Amygdala (tissue), 56 donors: ENCODE data around the gene ATP2C2.
"Not testable (repeated sequence)": the region's sequence is repeated elsewhere in the genome, so short reads cannot be mapped to it uniquely, and the experiment has no call there.

Experiments
- DNase-seq, 56 donors: peaks; one replicate each; lab custom pipeline; 2025; lab: John Stamatoyannopoulos, UW

The ATP2C2 gene

DNA sequence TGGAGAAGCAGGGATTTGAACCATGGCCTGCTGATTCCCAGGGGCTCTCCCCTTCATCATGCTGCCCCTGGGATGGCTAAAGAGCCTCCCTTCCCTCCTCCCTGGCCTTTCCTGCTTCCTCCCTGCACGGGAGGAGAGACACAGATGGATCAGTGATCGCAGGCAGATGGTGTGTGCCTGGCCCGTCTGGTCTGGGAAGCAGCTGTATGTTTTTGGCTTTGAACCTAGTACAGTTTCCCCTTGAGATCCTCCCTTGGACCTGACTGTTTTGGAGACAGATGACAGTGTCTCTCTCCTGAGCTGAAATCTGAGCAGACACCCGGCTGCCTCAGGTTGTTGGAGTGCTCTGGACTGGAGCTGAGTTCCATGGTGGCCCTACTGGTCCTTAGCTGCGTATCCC, 29.0 kb upstream of the ATP2C2 start:
- DNase-seq: no peak

DNA sequence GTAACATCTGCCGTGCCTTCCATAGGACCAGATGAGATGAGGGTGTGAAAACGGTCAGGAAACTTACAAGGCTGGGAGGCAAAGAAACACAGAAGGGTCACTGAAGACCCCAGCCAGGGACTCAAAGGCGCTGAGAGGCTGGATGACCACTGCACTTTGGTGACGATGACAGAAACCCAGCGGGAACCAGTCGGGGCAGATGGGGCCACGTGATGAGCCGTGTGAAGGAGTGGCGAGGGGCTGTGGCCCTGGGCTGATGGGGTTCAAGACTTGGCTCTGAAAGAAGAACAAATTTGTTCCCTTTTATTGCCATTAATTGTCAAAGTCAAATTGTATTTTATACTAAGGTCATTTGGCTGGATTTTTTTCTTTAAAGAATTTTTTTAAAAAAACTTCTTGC, 28.6 kb upstream of the ATP2C2 start:
- DNase-seq: no peak

DNA sequence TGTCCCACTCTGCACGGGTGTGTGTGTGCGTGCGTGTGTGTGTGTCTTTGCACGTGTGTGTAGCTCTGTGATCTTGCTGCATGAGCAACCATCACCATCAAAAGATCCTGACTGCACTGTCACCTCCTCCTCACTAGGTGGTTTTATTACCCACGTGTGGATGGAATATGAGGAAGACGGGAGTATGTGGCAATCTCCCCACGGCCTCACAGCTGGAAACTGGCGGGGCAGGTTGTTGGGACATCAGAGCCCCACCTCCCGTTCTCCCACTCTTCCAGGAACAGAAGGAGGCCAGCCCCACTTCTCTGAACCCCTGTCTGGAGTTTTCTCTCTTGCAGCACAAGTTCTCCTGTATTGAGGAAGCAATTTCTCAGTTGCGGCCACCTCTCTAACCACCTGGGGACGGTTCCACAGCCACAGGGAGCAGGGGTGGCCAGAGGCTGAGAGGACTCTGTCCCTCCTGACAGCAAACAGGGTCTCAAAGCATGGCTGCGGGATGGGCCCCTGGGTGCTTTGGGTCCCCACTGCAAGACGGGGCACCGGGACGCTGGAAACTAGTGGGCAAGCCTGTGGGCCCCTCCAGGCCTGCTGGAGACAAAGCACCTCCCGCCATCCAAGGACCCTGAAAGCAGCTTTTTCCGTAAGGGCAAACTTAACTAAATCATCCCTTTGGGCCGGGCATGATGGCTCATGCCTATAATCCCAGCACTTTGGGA, 27.9 kb upstream of the ATP2C2 start:
- no peak for DNase-seq

DNA sequence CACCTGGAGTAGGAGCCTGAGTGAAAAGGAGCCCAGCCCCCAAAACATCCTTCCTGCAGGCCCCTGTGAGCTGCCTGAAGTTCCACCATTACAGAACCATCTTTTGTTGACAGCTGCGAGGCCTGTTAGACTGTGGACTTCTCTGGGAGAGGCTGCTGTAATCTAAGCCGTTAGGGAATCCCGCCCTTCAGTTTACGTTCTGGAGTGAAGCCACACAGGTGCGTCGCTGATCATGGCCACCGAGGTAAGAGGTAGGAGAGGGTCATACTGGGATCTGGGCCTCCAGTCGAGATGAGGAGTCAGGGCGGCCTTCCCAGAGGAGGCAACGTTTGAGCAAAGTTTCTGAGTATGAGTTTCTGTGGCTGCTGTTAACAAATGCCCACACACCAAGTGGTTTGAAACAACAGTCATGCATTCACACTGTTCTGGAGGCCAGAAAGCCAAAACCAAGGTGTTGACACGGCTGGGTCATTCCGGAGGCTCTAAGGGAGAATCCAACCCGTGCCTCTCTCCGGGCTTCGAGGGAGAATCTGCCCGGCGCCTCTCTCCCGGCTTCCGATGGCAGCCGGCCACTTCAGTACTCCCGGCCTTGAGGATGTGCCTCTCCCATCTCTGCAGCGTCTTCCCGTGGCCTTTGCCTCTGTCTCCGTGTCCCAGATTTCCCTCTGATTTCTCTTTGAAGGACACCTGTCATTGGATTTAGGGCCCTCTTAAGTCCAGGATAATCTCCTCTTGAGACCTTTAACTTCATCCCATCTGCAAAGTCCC, 26.6 kb upstream of the ATP2C2 start:
- no peak for DNase-seq

DNA sequence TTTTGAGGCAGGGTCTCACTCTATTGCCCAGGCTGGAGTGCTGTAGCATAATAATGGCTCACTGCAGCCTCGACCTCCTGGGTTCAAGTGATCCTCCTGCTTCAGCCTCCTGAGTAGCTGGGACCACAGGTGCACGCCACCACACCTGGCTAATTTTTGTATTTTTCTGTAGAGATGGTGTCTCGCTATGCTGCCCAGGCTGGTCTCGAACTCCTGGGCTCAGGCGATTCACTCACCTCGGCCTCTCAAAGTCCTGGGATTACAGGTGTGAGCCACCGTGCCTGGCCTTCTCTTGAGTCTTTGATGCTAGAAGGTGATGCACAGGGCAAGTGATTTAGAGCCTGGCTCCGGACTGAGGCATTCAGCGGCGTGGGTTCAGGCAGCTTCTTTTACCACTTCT, 24.5 kb upstream of the ATP2C2 start:
- not testable (repeated sequence) for DNase-seq

DNA sequence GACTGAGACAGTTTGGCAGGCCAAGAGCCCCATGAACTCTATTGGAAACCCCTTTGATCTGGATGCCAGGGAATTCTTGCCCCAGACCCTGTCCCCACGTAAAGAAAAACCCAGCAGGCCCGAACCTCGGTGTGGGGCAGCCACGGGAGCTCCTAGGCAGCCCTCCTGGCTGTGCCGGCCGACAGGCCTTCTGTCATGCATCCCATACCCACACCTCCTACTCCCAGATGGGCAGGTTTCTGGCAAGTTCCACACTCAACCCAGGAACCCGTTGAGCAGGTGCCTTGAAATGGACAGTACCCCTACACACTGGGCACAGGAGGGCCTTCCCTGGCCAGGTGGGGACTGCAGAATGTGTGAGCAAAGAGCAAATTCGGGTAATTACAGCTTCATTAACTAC, 23.6 kb upstream of the ATP2C2 start:
- DNase-seq: no peak

DNA sequence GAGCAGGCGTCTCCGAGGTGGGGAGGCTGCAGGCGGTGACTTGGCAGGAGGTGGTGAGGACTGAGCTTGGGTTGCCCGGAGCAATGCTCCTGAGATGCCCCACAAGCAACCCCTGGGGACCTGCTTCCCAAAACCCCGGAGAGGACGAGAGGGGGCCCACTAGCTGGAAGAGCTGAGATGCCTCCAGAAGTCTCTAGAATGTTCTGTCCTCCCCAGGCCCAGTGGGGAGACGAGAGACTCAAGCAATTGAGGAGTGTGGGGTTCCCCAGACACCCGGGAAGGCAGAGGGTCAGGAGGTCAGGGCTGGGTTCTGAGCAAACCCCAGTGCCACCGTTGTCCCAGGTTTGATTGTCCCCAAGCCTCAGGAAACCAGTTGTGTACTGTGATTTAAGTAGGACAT, 21.2 kb upstream of the ATP2C2 start:
- DNase-seq: no peak

DNA sequence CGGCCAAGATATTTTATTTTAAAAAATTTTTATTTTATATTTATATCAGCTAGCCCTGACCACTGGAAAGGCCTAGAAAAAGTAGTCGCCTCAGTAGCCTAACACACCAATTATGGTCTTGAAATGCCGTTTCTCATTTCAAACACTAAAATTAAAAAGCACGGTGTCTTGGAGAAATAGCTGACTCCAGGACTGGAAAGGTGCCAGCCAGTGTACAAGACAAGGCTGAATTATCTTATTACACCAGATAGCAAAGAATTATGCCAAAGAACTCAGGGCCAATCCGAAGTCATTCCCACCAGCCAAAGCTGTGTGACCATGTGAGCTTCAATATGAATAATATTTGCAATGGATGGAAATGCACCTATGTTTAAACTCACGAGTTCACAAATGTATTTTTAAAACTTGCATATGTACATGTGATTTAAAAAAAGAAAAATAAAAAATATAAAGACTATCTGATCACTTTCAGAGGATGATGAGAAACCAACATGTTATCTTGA, 19.9 kb upstream of the ATP2C2 start:
- DNase-seq: peak in 2 of 56 donors; percentile 12 to 21

DNA sequence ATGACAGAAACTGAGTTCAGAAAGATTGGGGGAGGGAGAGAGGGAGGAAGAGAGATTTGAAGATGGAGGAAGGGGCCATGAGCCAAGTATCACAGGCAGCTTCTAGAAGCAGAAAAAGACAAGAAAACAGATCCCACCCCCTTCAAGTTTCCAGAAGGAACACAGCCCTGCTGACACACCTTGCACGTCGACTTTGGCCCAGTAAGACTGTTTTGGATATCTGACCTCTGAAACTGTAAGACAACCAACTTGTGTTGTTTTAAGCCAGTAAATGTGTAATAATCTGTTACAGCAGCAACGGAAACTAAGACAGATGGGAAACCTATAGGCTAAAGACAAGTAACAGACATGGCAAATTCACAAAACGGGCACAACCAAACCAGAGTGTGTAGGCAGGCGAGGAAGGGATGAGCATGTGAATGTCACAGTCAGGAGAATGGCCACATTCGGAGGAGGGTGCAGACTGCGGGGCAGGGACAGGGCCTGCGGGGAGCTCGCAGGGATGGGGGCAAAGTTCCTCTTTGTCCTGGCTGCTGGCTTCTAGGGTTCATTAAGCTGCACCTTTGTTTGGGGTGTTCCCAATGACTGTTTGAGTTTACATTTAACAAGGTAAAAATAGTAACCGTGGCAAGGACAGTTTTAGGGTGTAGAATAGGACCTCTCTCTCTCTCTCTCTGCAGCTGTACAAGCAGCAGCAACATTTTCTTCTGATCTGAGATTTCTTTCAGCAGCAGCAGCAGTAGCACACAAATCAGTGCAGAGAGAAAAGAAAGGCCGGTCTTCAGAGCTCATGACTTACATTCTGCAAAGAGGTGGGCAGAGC, 18.3 kb upstream of the ATP2C2 start:
- no peak for DNase-seq

DNA sequence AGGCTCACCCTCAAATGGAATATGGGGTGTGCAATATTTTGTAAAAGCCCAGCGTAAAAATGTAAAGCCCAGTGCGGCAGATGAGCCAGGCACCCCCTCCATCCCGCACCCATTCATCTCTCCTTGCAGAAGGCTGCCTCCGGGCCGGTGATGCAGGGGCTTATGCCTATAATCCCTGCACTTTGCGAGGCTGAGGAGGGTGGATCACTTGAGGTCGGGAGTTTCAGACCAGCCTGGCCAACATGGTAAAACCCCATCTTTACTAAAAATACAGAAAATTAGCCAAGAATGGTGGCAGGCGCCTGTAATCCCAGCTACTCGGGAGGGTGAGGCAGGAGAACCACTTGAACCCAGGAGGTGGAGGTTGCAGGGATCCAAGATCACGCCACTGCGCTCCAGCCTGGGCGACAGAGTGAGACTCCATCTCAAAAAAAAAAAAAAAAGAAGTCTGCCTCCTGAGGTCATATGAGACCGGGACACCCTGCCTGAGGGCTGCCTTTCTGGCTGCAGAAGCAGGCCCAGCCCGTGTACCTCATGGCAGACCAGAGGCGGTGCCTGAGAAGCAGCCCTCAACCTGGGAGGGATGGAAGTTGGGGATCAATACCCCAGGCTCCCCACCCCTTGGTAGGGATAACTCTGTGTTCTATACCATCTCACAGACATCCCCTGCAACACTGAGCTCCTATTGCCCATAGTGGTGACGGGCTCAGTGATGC, 17.5 kb upstream of the ATP2C2 start:
- no peak for DNase-seq

DNA sequence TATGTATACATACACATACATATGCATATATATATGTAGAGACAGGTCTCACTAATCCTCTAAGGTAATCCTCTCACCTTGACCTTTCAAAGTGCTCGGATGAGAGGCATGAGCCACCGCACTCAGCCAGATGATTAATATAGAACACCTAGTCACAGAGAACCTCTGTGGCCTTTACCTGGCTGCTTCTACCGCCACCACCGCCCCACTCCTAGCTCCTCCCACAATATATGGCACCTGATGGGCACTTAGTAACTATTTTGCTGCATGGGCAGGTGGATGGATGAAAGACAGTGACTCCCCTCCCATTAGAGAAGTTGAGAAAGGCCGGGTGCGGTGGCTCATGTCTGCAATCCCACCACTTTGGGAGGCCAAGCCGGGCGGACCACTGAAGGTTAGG, 16.7 kb upstream of the ATP2C2 start:
- DNase-seq: no peak

DNA sequence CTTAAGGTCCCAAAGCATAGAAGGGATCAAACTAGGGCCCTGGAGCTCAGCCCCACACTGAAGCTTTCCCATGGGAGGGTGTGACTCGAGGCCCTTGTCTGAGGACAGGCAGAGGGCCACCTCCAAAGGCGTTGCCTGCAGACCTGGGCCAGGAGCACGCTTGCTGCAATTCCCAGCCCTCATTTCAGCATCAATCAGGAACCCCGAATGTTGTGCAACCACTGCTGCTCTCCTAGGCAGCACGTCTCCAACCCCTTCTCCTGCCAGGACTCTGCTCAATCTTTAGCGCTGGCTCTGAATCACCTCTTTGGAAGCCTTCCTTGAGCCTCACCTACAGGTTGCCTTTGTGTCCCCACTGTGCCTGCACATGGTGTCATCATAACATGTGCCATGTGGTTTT, 14.0 kb upstream of the ATP2C2 start:
- DNase-seq: no peak

DNA sequence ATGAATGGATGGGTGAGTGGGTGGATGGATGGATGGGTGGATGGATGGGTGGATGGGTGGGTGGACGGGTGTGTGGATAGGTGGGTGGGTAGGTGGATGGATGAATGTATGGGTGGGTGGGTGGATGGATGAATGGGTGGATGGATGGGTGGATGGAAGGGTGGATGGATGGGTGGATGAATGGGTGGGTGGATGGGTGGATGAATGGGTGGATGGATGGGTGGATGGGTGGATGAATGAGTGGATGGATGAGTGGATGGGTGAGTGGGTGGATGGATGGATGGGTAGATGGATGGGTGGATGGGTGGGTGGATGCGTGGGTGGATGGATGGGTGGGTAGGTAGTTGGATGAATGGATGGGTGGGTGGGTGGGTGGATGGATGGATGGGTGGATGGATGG, 13.2 kb upstream of the ATP2C2 start:
- no peak for DNase-seq

DNA sequence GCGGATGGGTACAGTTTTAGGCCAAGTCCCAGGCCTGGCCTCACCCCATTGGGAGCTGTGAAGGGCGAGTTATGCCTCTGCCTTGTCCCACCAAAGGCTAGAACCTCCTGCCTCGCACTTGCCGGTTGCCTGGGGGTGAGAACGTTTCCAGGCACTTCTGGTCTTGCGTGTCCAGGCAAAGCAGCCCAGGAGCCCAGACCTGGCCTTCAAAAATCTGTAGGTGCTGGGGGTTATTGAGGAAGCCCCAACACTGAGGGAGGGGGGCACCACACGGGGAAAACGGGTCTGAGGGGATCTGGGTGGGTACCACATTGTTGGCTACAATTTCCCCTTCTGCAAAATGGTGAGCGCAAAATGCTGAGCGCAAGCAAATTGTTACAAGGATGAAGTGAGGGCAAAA, 12.2 kb upstream of the ATP2C2 start:
- peak in 3 of 56 donors; percentile 43 to 69 (median 50) for DNase-seq

DNA sequence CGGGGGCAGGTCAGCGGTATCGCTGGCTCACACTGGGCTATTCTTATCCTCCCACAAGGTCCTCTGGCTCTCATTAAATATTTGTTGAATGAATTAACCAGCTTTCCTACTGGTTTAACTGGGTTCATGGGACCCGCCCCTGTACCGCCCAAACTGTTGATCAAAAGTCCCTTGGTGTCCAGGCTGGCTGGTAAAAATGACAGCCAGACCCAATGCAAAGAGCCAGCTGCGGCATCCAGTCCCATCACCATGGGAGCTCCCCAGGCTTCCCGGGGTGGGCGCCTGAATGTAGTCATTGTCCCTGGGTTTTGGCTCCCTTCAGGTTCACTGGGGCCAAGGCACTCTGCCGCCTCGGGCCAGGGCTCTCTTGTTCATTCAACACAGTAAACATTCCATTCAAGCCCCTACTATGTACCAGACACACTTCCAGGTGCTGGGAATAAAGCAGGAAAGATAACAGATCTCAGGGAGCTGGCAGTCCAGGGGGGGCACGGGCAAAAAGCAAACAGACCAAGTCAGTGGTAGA, 11.7 kb upstream of the ATP2C2 start:
- DNase-seq: peak; percentile 30 to 95 (median 83)

DNA sequence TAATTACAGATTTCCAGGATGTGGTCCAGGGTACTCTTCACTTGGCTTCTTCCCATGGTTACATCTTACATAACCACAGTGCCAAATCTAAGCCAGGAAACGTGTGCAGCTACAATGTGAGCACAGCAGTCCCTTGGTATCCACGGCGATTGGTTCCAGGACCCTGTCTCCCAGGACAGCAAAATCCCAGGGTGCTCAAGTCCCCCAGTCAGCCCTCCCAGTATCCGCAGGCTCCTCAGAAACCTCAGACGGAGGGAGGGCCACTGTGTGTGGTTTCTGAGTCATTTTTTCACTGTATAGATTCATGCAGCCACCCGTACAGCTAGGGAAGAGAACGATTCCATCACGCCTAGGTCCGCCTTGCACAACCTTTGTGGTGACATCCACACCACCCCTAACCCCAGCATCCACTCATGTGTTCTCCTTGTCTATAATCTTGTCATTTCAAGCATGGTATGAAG, 11.1 kb upstream of the ATP2C2 start:
- peak in 14 of 56 donors; percentile 11 to 65 (median 40) for DNase-seq

DNA sequence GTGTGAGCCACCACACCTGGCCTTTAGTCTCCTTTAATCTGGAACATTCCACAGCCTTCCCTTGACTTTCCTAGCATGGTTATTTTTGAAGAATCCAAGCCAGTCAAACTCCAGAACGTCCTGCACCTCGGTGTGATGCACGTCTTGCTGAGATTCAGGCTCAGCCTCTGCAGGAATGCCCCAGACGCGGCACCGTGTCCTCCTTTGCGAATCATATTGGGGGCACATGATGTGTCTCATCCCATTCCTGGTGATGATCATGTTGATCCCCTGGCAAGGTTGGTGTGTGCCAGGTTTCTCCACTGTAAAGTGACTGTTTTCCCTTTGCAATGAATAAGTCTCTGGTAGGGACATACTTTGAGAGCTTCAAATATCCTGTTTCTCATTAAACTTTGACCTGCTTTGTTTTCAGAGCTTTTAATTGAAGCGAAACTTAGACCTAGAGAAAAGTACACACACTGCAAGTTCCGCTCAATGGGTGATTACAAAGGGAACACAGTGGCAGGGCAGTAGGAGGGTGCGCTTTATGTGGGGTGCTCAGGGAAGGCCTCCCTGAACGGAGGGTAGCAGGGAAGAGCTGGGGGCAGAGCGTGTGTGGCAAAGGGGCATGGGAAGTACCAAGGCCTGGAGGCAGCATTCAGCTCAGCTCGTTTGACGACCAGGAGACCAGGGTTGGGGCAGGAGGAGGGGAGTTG, 9.6 kb upstream of the ATP2C2 start:
- DNase-seq: no peak

DNA sequence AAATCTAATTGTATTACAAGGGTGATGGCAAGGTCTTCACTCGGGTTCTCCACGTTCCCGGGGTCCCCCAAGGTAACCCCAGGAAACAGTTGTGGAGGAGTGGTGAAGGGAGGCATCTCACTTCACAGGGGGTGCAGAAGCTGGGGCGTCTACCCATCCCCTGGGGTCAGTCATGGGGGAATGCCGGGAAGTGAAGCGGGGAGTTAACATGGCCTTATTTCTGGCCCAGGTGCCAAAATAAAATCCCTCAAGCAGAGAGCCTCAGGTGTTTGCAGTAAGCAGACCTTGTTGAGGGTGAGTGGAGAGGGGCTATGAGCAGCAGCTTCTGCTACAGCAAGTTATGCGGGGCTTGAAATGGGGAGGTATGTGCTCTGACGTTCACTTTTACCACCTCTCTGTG, 9.0 kb upstream of the ATP2C2 start:
- DNase-seq: no peak

DNA sequence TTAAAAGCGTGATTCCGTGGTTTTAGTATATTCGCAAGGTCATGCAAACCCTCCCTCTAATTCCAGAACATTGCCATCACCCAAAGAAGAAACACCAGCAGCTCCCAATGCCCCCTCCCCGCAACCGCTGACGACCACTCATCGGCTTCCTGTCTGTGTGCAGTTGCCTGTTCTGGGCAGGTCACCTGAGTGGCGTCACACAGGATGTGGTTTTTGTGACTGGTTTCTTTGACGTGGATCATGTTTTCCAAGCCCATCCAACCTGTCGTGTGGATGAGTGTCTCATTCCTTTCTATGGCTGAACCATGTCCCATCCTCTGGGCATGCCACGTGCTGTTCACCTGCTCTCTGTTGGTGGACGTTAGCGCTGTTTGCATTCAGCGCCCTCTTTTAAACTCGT, 8.2 kb upstream of the ATP2C2 start:
- no peak for DNase-seq

DNA sequence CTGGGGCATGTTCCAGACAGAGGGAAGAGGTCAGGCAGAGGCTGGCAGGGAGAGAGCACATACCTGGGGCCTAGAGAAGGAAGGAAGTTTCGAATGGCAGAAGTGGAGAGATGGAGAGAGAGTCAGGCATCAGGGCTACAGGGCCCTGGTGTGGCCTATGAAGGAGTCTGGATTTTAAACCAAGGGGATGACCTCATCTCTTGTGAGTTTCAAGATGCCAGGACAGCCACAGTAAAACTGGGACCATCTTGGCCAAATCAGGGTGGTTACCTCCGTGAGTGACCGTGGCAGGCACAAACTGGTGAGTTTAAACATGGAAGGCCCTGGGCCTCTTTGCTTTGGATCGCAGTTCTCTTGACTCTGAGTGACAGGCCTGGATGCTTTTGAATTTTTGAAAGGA, 7.6 kb upstream of the ATP2C2 start:
- no peak for DNase-seq
